ENCODE measurements around the gene GTSE1.

GRCh38 chr22:46297151-46297812 lies 612 bp downstream of the GTSE1 start:
- TF ChIP-seq SRSF9 (IDR thresholded peaks at IDR 0.05; ENCODE audit: borderline replicate concordance, insufficient read depth, low read depth, low read length, poor library complexity, severe bottlenecking) (no peak), ZZZ3 (CRISPR knock-in tag; IDR thresholded peaks at IDR 0.05; ENCODE audit: borderline replicate concordance) (no peak)

Data from HepG2 (cell line).